C4-2B (cell line): ENCODE measurements around the gene MORN1.
"Not testable (repeated sequence)": the region's sequence is repeated elsewhere in the genome, so short reads cannot be mapped to it uniquely, and the experiment has no call there.

Source experiments
- H3K27ac ChIP-seq: fragments of 450-650 bp; 2 replicates; pipeline ENCODE4 v1.5.1; 2017
- CTCF ChIP-seq: fragments of 450-650 bp; conservative IDR thresholded peaks from 2 replicates; pipeline ENCODE4 v1.5.1; 2017; ENCODE audit warnings: mild to moderate bottlenecking
- ZFX ChIP-seq: fragments of 450-650 bp; IDR thresholded peaks from 2 replicates; pipeline ENCODE4 v1.6.1; 2017

MORN1 gene

GRCh38 chr1:2328676-2329455 lies 62.5 kb downstream of the MORN1 start:
- H3K27ac ChIP-seq = no peak overlapping the region
- TF ChIP-seq CTCF (no peak), ZFX (no peak)

GRCh38 chr1:2327841-2328240 lies 63.5 kb downstream of the MORN1 start:
- no peak overlapping the region for H3K27ac ChIP-seq
- TF ChIP-seq ZFX (no peak), CTCF (no peak)

GRCh38 chr1:2327162-2327561 lies 64.2 kb downstream of the MORN1 start:
- H3K27ac ChIP-seq = not testable (repeated sequence)

DNA sequence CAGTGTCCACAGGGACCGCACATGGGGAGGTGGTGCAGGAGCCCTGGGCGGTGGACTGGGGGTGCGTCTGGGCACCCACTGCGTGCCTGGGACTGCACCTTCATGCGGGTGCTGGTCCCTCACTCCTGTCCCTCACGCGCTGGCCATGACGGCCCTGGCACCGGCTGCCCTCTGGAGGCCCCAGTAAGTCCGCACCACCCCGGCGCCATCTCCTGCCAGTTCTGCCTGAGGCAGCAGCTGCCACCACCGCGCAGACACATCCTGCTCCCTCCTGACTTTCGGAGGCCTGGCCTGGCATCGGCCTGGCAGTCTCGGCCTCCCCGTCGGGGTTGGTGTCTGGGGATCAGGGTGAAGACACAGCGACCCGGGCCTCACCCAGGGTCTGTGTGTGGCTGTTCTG lies 64.8 kb downstream of the MORN1 start:
- H3K27ac ChIP-seq = no peak overlapping the region
- no peak for TF ChIP-seq CTCF
- TF ChIP-seq ZFX = no peak

- TF ChIP-seq CTCF (no peak), ZFX (no peak)
- H3K27ac ChIP-seq = no peak overlapping the region
These were observed 66.6 kb downstream of the MORN1 start for GRCh38 chr1:2324553-2325366.

DNA sequence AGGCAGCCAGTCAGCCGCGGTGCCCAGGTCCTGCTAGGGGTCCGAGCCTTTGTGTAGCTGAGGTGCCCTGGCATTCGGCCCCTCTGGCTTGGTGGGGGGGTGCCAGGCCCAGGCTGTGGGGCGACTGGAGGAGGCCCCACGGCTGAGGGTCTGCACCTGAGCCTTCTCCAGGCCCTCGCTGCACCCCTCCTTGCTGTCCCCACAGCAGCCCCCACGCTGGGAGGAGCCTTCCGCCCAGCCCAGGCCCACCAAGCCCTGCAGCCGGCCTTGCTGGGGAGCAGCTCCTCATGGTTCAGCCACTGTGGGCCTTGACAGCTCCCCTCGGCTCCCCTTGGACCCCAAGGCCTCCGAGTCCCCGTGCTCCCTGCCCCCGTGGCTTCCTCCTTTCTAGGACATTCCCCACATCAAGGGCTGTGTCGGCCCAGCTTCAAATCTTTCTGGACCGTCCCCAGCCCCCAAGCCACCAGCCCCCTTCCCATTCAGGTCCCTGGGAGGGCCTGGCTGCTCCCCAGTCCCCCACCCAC lies 67.8 kb downstream of the MORN1 start:
- TF ChIP-seq ZFX (no peak), CTCF (no peak)
- no peak overlapping the region for H3K27ac ChIP-seq

GRCh38 chr1:2322581-2323211 lies 68.7 kb downstream of the MORN1 start:
- H3K27ac ChIP-seq = no peak overlapping the region
- TF ChIP-seq CTCF = no peak
- no peak for TF ChIP-seq ZFX
